NB4 (cell line): Measurements from ENCODE around the gene SFTPA2.
"Not testable (repeated sequence)": the region's sequence is repeated elsewhere in the genome, so short reads cannot be mapped to it uniquely, and the experiment has no call there.

Experiments
- MAX ChIP-seq: IDR thresholded peaks from 2 replicates; pipeline ENCODE4 v1.6.1; 2011; ENCODE audit warnings: low read depth, low read length
- MYC ChIP-seq: IDR thresholded peaks from 2 replicates; pipeline ENCODE4 v1.6.1; 2011; ENCODE audit warnings: low read depth, low read length
- POLR2A ChIP-seq: IDR thresholded peaks from 2 replicates; pipeline ENCODE4 v1.6.1; 2011; ENCODE audit warnings: mild to moderate bottlenecking; ENCODE audit not compliant: insufficient read length; ENCODE audit errors: extremely low read depth
- TF ChIP-seq, protein P1 (sequence below): IDR thresholded peaks from one replicate; pipeline ENCODE4 v1.5.1; 2012; ENCODE audit warnings: low read depth, low read length

- not testable (repeated sequence) for TF ChIP-seq MYC, POLR2A, MAX
- TF ChIP-seq, protein P1, sequence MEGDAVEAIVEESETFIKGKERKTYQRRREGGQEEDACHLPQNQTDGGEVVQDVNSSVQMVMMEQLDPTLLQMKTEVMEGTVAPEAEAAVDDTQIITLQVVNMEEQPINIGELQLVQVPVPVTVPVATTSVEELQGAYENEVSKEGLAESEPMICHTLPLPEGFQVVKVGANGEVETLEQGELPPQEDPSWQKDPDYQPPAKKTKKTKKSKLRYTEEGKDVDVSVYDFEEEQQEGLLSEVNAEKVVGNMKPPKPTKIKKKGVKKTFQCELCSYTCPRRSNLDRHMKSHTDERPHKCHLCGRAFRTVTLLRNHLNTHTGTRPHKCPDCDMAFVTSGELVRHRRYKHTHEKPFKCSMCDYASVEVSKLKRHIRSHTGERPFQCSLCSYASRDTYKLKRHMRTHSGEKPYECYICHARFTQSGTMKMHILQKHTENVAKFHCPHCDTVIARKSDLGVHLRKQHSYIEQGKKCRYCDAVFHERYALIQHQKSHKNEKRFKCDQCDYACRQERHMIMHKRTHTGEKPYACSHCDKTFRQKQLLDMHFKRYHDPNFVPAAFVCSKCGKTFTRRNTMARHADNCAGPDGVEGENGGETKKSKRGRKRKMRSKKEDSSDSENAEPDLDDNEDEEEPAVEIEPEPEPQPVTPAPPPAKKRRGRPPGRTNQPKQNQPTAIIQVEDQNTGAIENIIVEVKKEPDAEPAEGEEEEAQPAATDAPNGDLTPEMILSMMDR = not testable (repeated sequence)
These were observed 52.0 kb downstream of the SFTPA2 start for GRCh38 chr10:79508245-79508644.
